ENCODE results near the gene ZNF436.
"Not testable (repeated sequence)": the region's sequence is repeated elsewhere in the genome, so short reads cannot be mapped to it uniquely, and the experiment has no call there.

ZNF436 gene

GRCh38 chr1:23366598-23366997 is 3.0 kb downstream of the ZNF436 start:
- DNase-seq (ENCODE audit: low spot score) = no peak

GRCh38 chr1:23366146-23366545 is 3.5 kb downstream of the ZNF436 start:
- no peak for DNase-seq (ENCODE audit: low spot score)

GRCh38 chr1:23362218-23362713 is 7.4 kb downstream of the ZNF436 start:
- no peak for DNase-seq (ENCODE audit: low spot score)

DNA sequence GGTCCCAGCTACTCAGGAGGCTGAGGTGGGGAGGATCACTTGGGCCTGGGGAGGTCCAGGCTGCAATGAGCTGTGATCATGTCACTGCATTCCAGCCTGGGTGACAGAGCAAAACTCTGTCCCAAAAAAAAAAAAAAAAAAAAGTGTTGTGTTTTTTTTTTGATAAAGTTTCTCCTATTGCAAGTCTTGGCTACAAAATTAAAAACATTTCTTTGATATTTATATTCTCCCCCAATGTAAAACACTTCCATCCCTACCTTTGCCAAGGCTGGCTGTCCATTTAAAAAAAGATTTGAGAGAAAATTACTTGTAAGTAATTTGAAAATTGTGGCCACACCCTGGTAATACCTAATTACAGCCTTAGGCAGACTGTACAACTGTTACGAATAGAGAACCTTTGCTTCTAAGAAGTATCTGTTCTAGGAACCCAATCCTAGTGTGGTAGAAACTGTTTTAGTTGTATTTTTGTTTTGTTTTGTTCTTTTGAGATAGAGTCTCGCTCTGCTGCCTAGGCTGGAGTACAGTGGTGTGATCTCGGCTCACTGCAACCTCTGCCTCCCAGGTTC is 11.2 kb downstream of the ZNF436 start:
- DNase-seq (ENCODE audit: low spot score) = no peak

DNA sequence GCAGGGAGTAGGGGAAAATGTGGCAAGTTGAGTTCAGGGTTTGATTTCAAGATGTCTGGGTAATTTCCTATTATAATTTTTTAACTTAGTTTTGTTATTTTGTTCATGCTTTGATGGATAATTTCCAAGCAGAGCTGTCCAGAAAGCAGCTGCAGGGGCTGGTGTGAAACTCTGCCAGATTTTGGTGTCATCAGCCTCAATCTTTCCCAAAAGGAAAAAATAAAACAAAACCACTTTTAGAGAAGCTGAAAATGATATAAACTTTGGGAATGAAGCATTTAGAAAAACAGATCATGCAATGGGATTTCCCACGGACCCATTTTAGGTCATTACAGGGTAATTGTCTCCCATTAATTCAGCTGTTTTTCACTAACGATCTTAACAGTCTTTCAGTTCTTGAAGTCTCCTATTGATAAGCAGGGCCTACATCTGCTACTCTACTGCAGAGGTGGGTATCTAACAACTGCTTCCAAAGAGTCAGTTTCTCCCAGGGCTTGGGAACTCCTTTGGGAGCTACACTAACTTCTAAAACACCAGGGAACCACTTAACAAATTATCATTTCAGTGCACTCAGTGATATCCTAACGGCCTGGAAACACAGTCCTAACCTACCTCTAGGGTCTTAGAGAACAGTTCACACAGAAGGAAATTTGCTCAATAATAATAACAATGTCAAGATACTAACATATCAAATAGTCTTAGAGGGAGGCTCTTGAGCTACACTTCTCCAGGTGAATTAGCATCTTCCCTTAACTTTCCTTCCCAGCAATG is 12.3 kb downstream of the ZNF436 start:
- no peak for DNase-seq (ENCODE audit: low spot score)

- DNase-seq (ENCODE audit: low spot score) = no peak
Measured at GRCh38 chr1:23356471-23357137, 13.0 kb downstream of the ZNF436 start.

DNA sequence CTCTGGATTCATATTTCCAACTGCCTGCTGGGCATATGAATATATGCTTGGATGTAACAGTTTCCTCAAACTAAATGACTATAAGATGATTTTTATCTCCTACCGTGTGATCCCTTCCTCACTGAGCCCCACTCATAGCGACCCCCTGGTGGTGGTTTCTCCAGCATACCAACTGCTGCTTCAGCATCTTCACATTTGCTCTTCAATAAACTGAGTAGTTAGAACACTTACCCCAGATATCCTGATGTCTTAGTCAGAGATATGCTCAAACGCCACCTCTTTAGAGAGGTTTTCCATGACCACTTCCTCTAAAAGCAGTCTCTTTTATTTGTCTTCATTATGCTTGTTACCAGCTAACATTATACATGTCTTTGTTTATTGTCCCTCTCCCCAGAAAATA is 15.4 kb downstream of the ZNF436 start:
- no peak for DNase-seq (ENCODE audit: low spot score)

GRCh38 chr1:23352096-23352695 is 17.4 kb downstream of the ZNF436 start:
- no peak for DNase-seq (ENCODE audit: low spot score)

GRCh38 chr1:23345920-23346319 is 23.7 kb downstream of the ZNF436 start:
- no peak for DNase-seq (ENCODE audit: low spot score)

DNA sequence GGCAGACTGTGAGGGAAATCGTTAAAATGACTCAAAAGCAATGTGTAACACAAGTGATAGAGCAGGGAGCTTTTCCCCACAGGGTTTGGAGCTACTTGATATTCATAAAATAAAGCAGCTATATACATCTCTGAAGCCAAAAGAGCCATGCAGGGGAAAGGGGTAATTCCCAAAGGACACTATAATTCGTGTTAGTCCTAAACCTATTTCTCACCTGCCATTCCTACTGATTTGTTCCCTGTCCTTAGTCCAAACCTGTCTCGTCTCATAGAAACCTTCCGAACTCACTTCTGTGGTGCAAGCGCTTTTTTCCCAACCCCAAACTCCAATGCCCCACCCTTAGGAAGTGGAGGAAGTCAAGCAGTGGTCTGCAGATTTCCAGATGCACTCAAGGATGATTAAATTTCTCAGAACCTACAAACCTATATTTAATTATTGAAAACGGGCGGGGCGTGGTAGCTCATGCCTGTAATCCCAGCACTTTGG is 24.6 kb downstream of the ZNF436 start:
- DNase-seq (ENCODE audit: low spot score) = no peak

DNA sequence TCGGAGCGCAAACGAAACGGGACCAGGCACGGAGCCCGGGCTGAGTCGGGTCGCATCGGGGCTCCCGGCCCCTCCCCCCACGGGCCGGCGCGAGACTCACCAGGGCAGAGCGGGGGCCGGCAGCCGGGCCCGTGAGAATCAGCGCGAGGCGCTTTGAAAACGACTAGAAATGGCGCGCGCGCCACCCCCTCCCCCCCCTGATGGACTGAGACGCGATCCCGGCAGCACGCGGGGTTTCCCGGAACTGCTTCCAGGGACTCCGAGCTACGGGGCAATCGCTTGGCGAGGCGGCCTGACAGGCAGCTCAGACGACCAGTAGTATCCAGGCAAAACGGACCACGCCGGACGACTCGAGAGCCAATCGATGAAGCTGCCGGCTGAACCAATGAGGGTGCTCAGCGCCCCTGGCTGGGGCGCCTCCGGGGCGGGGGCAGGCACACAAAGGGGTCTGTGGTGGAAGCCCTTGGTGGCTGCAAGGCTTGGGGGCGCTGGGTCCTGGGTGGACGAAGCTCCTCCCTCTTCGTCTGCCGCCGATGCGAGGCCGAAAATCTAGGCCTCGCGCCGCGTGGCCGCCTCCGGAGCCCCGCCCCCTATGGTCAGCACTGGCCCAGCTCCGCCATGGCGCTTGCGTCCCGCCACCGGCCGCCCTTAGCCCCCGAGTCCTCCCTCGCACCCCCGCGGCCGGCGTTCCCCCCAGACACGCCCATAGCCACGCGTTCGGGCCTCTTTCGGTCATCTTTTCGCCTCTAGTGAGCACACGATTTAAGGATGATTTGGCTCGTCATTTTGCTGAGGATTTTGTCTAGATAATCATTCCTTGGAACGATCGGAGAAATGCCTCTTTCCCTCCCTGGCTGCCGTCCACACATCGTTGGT is 25.3 kb downstream of the ZNF436 start, which contains the start of gene HNRNPR:
Gene HNRNPR, minus strand, starts transcription at position 174 of the 876 bp plus-strand sequence. CDS start 3,276 bp downstream, outside the sequence.
- peak; percentile 100 for DNase-seq (ENCODE audit: low spot score)

- DNase-seq (ENCODE audit: low spot score) = peak; percentile 78
Measured at GRCh38 chr1:23343221-23344110, 26.2 kb downstream of the ZNF436 start.

DNA sequence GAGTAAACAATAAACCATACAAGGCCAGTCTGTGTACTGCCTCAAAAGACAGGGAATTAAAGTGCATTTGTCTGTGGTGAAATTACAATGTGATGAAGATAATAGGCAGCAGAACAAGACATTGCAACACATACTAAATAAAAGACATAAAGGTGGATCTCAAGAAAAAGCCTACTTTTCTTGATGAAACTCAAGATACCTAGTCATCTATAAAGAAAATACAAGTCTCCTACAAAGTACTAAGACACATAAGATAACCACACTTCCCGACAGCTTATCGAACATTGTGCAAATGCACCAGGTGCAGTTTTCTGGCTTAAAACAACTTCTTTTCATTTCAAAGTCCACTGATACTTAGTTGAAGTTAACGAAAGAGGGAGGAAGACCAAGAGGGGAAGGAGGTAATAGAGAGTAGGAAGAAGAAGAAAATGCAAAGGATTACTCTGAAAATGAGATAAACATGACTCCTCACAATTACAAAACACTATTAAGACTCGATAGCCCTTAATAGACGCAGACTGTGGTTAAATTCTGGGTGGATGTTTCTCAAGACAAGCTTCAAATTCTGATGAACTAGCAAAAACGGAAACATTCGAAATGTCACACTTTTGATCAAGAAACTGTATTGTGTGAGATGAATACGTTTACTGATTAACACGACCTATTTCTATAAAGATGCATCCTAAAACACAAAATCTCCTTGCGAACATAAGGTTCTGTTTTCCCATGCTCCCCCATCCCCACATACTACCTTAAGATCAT is 27.5 kb downstream of the ZNF436 start:
- no peak for DNase-seq (ENCODE audit: low spot score)

DNA sequence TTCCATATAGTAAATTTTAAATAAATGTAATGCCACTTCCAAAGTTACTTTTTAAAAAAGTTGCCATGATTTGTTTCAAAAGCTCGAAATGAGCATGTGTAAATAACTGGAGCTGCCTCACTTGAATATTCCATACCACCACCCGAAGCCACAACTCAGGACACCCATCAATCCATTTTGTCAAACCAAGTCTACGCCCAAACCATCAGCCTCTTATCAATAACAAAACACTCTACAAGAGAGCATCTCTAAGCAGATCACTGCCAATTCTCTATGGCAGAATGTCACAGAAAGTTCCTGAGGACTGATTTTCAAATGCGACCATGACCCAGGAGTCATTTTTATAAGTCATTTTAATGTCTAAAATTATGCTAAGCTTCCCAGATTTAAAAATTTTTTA is 30.0 kb downstream of the ZNF436 start:
- no peak for DNase-seq (ENCODE audit: low spot score)

- DNase-seq (ENCODE audit: low spot score) = no peak
Measured at GRCh38 chr1:23337869-23338268, 31.8 kb downstream of the ZNF436 start.

DNA sequence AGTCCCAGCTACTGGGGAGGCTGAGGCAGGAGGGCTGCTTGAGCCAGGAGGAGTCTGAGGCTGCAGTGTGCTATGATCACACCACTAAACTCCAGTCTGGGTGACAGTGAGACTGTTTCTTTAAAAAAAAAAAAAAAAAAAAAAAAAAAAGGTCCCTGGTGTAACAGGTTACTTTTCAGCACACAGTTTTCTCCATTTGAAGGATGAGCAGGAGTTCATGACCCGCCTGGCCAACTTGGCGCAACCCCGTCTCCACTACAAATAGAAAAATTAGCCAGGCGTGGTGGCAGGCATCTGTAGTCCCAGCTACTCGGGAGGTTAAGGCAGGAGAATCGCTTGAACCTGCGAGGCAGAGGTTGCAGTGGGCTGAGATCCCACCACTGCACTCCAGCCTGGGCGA is 37.9 kb downstream of the ZNF436 start:
- DNase-seq (ENCODE audit: low spot score) = no peak

DNA sequence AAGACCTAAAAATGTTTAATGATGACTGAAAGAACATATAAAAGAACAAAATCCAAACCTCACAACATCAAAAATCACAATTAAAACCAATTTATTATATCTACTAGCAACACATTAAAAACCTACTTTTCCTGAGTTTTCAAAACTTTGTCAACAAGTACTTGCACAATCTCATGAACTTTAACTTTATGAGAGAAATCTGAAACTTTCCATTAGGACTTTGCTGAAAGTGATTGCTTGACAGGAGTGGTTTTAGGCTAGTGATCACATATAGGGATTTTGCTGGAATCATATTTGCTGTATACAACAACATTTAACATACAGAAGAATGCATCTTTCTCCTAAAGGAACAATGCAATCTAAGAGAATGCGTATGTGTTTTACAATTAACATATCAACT is 38.8 kb downstream of the ZNF436 start:
- no peak for DNase-seq (ENCODE audit: low spot score)

GRCh38 chr1:23325393-23325792 is 44.2 kb downstream of the ZNF436 start:
- DNase-seq (ENCODE audit: low spot score) = no peak

DNA sequence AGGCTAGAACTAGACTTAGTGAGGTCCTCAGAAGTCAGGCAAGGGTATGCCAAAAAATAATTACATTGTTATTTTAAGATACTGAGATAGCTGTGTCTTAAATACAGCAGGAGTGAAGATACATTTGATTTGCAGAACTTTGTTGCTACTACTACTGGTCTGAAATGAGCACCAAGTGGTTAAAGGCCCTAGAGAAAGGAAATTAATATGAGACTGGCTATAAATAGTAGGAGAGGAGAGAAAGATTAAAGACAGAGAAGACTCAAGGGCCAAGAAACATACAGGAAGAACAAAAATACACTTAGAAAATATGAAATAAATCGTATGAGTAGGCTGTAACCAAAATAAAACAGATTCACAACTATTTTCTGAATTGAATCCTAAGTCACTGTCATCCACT is 46.9 kb downstream of the ZNF436 start:
- DNase-seq (ENCODE audit: low spot score) = no peak

GRCh38 chr1:23310280-23310679 is 59.4 kb downstream of the ZNF436 start:
- not testable (repeated sequence) for DNase-seq (ENCODE audit: low spot score)
